Liver (tissue), 9 donors: ENCODE data around the gene MAPKAP1. TPM values are rescaled to one million over a fixed set of nuclear protein-coding genes. Genes with fewer than 3 reads are reported as not detected.
A peak's percentile ranks its signal among the peaks of the same experiment; 100 is the strongest.

ENCODE experiments used
- DNase-seq: peaks from one replicate; pipeline ENCODE4 v3.0.0-alpha.2; 2017; ENCODE audit warnings: low spot score
- H3K27ac ChIP-seq, 2 donors: one replicate each; pipeline ENCODE4 v1.7.0; 2013; ENCODE audit warnings: inconsistent platforms in 2 of 2, low read length in 2 of 2, control low read depth in 1 of 2, low read depth in 1 of 2, mild to moderate bottlenecking in 1 of 2
- H3K27me3 ChIP-seq, 4 donors: one replicate each; pipeline versions ENCODE4 v1.6.1 to v1.7.0; 2013; ENCODE audit warnings: low read length in 3 of 4, inconsistent platforms in 1 of 4, mild to moderate bottlenecking in 1 of 4, moderate library complexity in 1 of 4; ENCODE audit not compliant: control insufficient read depth in 4 of 4, insufficient read depth in 4 of 4
- H3K36me3 ChIP-seq, 4 donors: one replicate each; pipeline versions ENCODE4 v1.6.1 to v1.7.0; 2013; ENCODE audit warnings: low read length in 3 of 4, mild to moderate bottlenecking in 3 of 4, low read depth in 1 of 4, moderate library complexity in 1 of 4; ENCODE audit not compliant: control insufficient read depth in 4 of 4, insufficient read depth in 3 of 4
- H3K4me1 ChIP-seq, 4 donors: one replicate each; pipeline versions ENCODE4 v1.6.1 to v1.7.0; 2013; ENCODE audit warnings: low read length in 3 of 4, mild to moderate bottlenecking in 3 of 4, moderate library complexity in 1 of 4; ENCODE audit not compliant: control insufficient read depth in 4 of 4, insufficient read depth in 4 of 4
- H3K4me3 ChIP-seq, 3 donors: one replicate each; pipeline versions ENCODE4 v1.6.1 to v1.7.0; 2013; ENCODE audit warnings: low read length in 3 of 3, control low read depth in 1 of 3, low read depth in 1 of 3, mild to moderate bottlenecking in 1 of 3
- H3K9ac ChIP-seq, 2 donors: one replicate each; pipeline ENCODE4 v1.7.0; 2013; ENCODE audit warnings: low read length in 2 of 2, mild to moderate bottlenecking in 2 of 2, moderate library complexity in 2 of 2, control low read depth in 1 of 2, low read depth in 1 of 2
- H3K9me3 ChIP-seq, 4 donors: one replicate each; pipeline versions ENCODE4 v1.6.1 to v1.7.0; 2013; ENCODE audit warnings: low read length in 3 of 4; ENCODE audit not compliant: control insufficient read depth in 4 of 4
- FOXA1 ChIP-seq: IDR thresholded peaks from 2 replicates; pipeline ENCODE4 v1.6.1; 2016; ENCODE audit warnings: antibody characterized with exemption
- GABPA ChIP-seq, 2 donors: IDR thresholded peaks in 1 of 2; conservative IDR thresholded peaks in 1 of 2; 2 replicates each; pipeline ENCODE4 v1.6.1; 2016; ENCODE audit warnings: antibody characterized with exemption in 2 of 2, mild to moderate bottlenecking in 1 of 2, moderate library complexity in 1 of 2
- HNF4A ChIP-seq, 2 donors: conservative IDR thresholded peaks; 2 replicates each; pipeline ENCODE4 v1.6.1; 2016; ENCODE audit warnings: antibody characterized with exemption in 2 of 2, mild to moderate bottlenecking in 2 of 2
- HNF4G ChIP-seq: IDR thresholded peaks from 2 replicates; pipeline ENCODE4 v1.6.1; 2016; ENCODE audit warnings: antibody characterized with exemption
- NR2F2 ChIP-seq: IDR thresholded peaks from 2 replicates; pipeline ENCODE4 v1.6.1; 2016; ENCODE audit warnings: antibody characterized with exemption
- RAD21 ChIP-seq, 2 donors: IDR thresholded peaks; 2 replicates each; pipeline ENCODE4 v1.6.1; 2016; ENCODE audit warnings: antibody characterized with exemption in 2 of 2, mild to moderate bottlenecking in 2 of 2
- RXRA ChIP-seq, 2 donors: IDR thresholded peaks; 2 replicates each; pipeline ENCODE4 v1.6.1; 2017 to 2018; ENCODE audit warnings: antibody characterized with exemption in 2 of 2, mild to moderate bottlenecking in 1 of 2
- SP1 ChIP-seq: IDR thresholded peaks from 2 replicates; pipeline ENCODE4 v1.6.1; 2018; ENCODE audit warnings: antibody characterized with exemption, mild to moderate bottlenecking
- TAF1 ChIP-seq: conservative IDR thresholded peaks from 2 replicates; pipeline ENCODE4 v1.6.1; 2016; ENCODE audit warnings: antibody characterized with exemption, mild to moderate bottlenecking
- WGBS: extraction: QIAGEN DNeasy Blood & Tissue Kit; methylation state at CpG from one replicate; pipeline ENCODE4 v1.1.7; 2013; 5-methylcytosine and 5-hydroxymethylcytosine counted together
- polyA plus RNA-seq, 2 donors: library from polyadenylated mRNA; stranded (reverse) in 1 of 2; unstranded in 1 of 2; fragments of 200-250 nt in 1 of 2; fragments of >200 nt in 1 of 2; fragmentation: Nextera tagmentation in 1 of 2; extraction: Ambion mirVana in 1 of 2; gene quantifications; one replicate each; pipeline versions ENCODE4 v1.2.1 to v1.2.3, GENCODE V29; 2013 to 2015
- total RNA-seq, 2 donors: library from RNA; depleted of rRNA; stranded (reverse); fragments of >200 nt; gene quantifications; one replicate each; pipeline ENCODE4 v1.2.3, GENCODE V29; 2014
- TF ChIP-seq, protein P1 (sequence below): IDR thresholded peaks from 2 replicates; pipeline ENCODE4 v1.6.1; 2016; ENCODE audit warnings: antibody characterized with exemption
- TF ChIP-seq, protein P2 (sequence below): fragments of 150-350 bp; IDR thresholded peaks from 2 replicates; pipeline ENCODE4 v1.5.1; 2017; ENCODE audit warnings: improper control_type of control experiment, low read depth, low read length; ENCODE audit not compliant: missing input control
- donor health status: healthy.
- donor health status: healthy.
- donor health status: healthy.
- donor health status: healthy.
- donor health status: healthy.

The MAPKAP1 gene
- total and polyA plus RNA-seq, 4 donors = 23.6 to 55.9 (median 32.7) TPM

DNA sequence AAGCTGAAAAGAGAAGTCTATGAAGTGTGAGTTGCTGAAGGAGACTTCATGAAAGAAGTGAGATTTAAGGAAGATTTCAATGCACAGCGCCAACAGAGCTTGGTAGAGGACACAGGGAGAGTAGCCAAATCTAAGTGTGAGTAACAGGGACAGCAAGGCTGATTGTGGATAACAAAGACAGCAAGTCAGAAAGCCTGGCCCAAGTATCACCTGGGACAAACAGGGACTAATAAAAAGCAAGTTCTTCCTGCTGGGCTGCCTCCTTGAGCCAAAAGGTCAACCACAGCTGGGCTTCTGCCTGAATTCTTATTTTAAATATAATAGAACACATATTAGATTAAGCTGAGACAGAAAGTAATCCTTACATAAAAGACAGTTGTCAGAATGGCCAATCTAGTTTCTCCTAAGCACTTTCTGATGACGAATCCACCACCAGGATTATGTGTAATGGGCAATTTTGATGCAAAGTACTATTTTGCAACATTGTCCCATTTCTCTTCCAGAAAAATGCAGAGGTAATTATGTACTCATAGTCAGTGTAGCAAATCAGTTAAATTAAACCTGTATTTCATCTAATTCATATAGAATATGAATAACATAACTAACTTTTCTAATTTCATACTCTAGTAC is 73.8 kb downstream of the MAPKAP1 start:
- Histone ChIP-seq H3K9ac (no peak overlapping the region), H3K4me3 (no peak overlapping the region), H3K4me1 (peaks cover 2 to 18% (median 11%) of the 10 kb centered on the region in 4 donors), H3K36me3 (no peaks in the 10 kb centered on the region), H3K9me3 (no peaks in the 10 kb centered on the region), H3K27ac (peak overlapping the region in 1 of 2 donors; percentile 18), H3K27me3 (no peaks in the 10 kb centered on the region)
- no peak for DNase-seq
- 83% methylated on average over 2 of the region's 2 CpGs for WGBS
- no peak for TF ChIP-seq HNF4G

DNA sequence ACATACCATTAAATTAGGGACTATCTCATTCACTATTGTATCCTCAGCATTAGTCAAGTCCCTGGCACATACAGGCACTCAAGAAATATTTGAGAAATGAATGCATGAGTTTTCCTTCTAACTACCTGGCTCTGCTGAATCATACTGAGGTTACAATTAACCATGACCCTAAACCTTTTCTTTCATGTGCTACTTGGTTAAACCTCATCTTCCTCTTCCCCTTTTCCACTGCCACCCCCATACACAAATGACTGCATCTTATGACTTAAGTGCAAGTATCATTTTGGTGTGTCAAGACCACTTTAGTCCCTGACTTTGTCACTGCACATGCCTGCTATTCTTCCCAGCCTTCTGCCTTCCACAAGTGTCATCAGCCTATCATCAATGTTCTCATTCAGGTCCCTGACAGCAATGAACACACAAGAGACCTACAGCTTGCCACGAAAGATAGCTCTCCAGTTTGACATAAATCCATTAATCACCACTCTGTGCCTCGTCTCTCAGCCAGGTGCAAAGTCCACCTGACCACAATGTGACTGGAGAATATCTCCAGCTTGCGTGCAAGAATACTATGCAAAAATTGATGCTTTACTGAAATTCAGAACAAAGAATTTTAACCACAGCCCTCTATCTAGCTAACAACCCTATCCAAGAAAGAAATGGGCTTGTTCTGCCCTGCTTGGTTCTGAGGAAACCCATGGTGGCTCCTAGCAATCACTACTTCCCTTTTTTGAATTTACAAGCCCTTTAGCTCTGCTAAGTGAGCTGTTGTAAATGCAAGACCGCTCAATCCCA is 74.5 kb downstream of the MAPKAP1 start:
- no peaks in the 10 kb centered on the region for H3K27me3 ChIP-seq
- H3K9me3 ChIP-seq = no peaks in the 10 kb centered on the region
- H3K27ac ChIP-seq = peak overlapping the region in 1 of 2 donors; percentile 18
- TF ChIP-seq GABPA (IDR thresholded peaks at IDR 0.05 in 1 of 2, conservative IDR thresholded peaks at IDR 0.05 in 1 of 2) = no peak
- TF ChIP-seq RAD21 (IDR thresholded peaks at IDR 0.05) = peak; percentile 20 to 45
- TF ChIP-seq HNF4G = peak; percentile 71
- peak; percentile 85 to 88 for TF ChIP-seq HNF4A (conservative IDR thresholded peaks at IDR 0.05)
- TF ChIP-seq SP1 = peak; percentile 55
- H3K36me3 ChIP-seq = no peaks in the 10 kb centered on the region
- H3K4me3 ChIP-seq = no peak overlapping the region
- DNase-seq = no peak
- H3K4me1 ChIP-seq = peaks cover 2 to 18% (median 11%) of the 10 kb centered on the region in 4 donors
- WGBS = 42% methylated on average over 4 of the region's 4 CpGs
- H3K9ac ChIP-seq = no peak overlapping the region

DNA sequence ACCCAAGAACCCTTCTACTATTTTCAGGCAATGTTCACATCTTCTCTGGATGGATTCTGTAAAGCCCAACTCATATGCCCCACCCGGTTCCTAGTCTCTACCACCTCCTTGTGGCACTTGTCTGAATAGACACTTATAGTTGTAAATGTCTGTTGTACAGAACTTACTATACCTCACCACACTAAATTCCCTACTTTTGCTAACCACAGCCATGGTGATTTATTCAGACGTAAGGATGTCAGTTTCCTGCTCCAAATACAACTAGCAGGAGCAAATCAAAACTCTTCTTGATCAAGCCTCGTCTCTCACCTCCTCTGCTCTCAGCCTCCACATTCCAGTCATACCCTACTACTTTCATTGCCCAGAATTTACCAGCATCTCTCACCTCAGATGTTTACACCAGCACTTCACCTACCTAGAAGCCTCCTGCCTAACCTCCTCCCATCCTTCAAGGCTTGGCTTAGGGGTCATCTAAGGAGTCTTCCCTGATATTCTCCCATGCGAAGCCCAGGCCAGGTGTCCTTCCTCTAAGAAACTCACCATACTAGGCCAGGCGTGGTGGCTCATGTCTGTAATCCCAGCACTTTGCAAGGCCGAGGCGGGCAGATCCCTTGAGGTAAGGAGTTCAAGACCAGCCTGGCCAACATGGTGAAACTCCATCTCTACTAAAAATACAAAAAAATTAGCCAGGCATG is 75.5 kb downstream of the MAPKAP1 start:
- H3K9ac ChIP-seq = no peak overlapping the region

More for the DNA sequence above, 75.5 kb downstream of the MAPKAP1 start:
- Histone ChIP-seq H3K4me3 (no peak overlapping the region), H3K27me3 (no peaks in the 10 kb centered on the region), H3K36me3 (no peaks in the 10 kb centered on the region), H3K9me3 (no peaks in the 10 kb centered on the region), H3K4me1 (peaks cover 2 to 18% (median 11%) of the 10 kb centered on the region in 4 donors), H3K27ac (no peak overlapping the region)
- DNase-seq = no peak
- TF ChIP-seq, protein P1, sequence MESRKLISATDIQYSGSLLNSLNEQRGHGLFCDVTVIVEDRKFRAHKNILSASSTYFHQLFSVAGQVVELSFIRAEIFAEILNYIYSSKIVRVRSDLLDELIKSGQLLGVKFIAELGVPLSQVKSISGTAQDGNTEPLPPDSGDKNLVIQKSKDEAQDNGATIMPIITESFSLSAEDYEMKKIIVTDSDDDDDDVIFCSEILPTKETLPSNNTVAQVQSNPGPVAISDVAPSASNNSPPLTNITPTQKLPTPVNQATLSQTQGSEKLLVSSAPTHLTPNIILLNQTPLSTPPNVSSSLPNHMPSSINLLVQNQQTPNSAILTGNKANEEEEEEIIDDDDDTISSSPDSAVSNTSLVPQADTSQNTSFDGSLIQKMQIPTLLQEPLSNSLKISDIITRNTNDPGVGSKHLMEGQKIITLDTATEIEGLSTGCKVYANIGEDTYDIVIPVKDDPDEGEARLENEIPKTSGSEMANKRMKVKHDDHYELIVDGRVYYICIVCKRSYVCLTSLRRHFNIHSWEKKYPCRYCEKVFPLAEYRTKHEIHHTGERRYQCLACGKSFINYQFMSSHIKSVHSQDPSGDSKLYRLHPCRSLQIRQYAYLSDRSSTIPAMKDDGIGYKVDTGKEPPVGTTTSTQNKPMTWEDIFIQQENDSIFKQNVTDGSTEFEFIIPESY = no peak
- TF ChIP-seq TAF1 (no peak), RXRA (IDR thresholded peaks at IDR 0.05) (no peak), NR2F2 (no peak), GABPA (IDR thresholded peaks at IDR 0.05 in 1 of 2, conservative IDR thresholded peaks at IDR 0.05 in 1 of 2) (no peak), RAD21 (IDR thresholded peaks at IDR 0.05) (peak; percentile 94 to 97), FOXA1 (no peak), SP1 (no peak)
- TF ChIP-seq, protein P2, sequence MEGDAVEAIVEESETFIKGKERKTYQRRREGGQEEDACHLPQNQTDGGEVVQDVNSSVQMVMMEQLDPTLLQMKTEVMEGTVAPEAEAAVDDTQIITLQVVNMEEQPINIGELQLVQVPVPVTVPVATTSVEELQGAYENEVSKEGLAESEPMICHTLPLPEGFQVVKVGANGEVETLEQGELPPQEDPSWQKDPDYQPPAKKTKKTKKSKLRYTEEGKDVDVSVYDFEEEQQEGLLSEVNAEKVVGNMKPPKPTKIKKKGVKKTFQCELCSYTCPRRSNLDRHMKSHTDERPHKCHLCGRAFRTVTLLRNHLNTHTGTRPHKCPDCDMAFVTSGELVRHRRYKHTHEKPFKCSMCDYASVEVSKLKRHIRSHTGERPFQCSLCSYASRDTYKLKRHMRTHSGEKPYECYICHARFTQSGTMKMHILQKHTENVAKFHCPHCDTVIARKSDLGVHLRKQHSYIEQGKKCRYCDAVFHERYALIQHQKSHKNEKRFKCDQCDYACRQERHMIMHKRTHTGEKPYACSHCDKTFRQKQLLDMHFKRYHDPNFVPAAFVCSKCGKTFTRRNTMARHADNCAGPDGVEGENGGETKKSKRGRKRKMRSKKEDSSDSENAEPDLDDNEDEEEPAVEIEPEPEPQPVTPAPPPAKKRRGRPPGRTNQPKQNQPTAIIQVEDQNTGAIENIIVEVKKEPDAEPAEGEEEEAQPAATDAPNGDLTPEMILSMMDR = peak; percentile 64
- WGBS = 81% methylated on average over 7 of the region's 7 CpGs
